ENCODE measurements around the gene ARID5B. TPM values are rescaled to one million over a fixed set of nuclear protein-coding genes. Genes with fewer than 3 reads are reported as not detected.

Gene ARID5B
- total RNA-seq, 1 experiment from 2014 or later = 0.04 TPM

DNA sequence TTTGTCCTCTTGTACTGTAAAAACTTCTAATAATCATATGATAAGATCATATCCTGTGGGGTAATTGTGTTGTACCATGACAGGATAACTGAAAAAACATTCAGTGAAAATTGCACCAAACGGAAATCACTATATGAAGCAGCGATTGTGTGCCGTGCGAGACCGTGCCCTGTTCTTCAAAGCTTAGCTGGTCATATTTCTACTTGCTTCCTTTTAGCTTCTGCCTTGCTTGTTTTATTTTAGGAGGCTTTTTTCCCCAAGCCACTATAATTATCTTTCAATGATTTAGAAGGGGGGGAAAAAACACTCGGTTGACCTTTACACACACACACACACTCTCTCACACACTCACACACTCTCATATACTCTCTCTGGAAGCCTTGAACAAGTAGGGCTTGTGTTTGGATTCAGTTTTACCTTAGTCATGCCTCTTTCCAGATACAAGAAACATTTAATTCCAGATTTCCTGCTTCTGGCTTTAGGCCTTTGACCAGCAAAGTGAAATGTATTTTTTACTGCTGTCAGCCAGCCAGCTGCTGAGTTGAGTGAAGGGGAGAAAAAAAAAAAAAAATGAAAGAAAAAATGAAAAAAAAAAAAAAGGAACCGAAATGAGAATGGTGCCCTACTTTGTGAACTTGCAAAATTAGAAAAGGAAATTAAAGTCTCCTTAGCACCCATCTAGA lies 181.4 kb downstream of the ARID5B start:
- Histone ChIP-seq H3T11ph (ENCODE audit: low read length) (no peak overlapping the region), H4K20me1 (ENCODE audit: control insufficient read depth, insufficient read depth, insufficient read length) (no peaks in the 10 kb centered on the region), H3K4me2 (ENCODE audit: insufficient read depth, insufficient read length, low read length) (no peak overlapping the region), H3K27me3 (ENCODE audit: insufficient read depth, low read length) (no peaks in the 10 kb centered on the region), H3K79me1 (ENCODE audit: insufficient read depth, low read depth, low read length, poor library complexity, severe bottlenecking) (no peaks in the 10 kb centered on the region), H3K4ac (ENCODE audit: low read depth, low read length) (no peak overlapping the region), H4K5ac (ENCODE audit: insufficient read length, low read depth, low read length) (no peak overlapping the region), H3K23ac (ENCODE audit: insufficient read length, low read depth, low read length) (no peak overlapping the region), H2BK120ac (ENCODE audit: low read depth, low read length, poor library complexity, severe bottlenecking) (no peak overlapping the region), H3K9me3 (ENCODE audit: control insufficient read depth, low read depth, low read length) (no peaks in the 10 kb centered on the region), H3K9ac (ENCODE audit: extremely low read depth, insufficient read length, low read length) (no peak overlapping the region), H3K18ac (ENCODE audit: insufficient read length, low read depth, low read length) (no peak overlapping the region), H2BK5ac (ENCODE audit: insufficient read length, low read length) (no peak overlapping the region), H3K4me1 (ENCODE audit: insufficient read depth, low read length) (no peaks in the 10 kb centered on the region), H4K91ac (ENCODE audit: insufficient read length, low read depth, low read length) (no peak overlapping the region), H3K79me2 (ENCODE audit: insufficient read depth, low read length) (no peaks in the 10 kb centered on the region), H4K8ac (replicated peaks; ENCODE audit: insufficient read length, low read depth, low read length) (no peak overlapping the region), H3K27ac (ENCODE audit: insufficient read length, low read depth, low read length) (no peak overlapping the region), H2AFZ (ENCODE audit: low read length) (no peak overlapping the region), H2BK15ac (ENCODE audit: low read depth, low read length) (no peak overlapping the region), H2AK5ac (ENCODE audit: insufficient read length, low read length) (no peak overlapping the region), H2BK20ac (ENCODE audit: low read depth, low read length, poor library complexity, severe bottlenecking) (no peak overlapping the region), H3K56ac (ENCODE audit: insufficient read length, low read depth, low read length) (no peak overlapping the region), H3K14ac (ENCODE audit: insufficient read depth, low read length) (no peak overlapping the region), H2BK12ac (ENCODE audit: insufficient read length, low read depth, low read length) (no peak overlapping the region), H3K23me2 (ENCODE audit: insufficient read length, low read depth, low read length, poor library complexity, severe bottlenecking) (no peaks in the 10 kb centered on the region)
- WGBS (ENCODE audit: extremely low coverage, insufficient read length, low lambda C conversion rate) = no CpG with 5 or more reads among the region's 7 CpGs
- Mint-ChIP-seq H3K27me3 (ENCODE audit: low read depth) (no peaks in the 10 kb centered on the region), H3K36me3 (ENCODE audit: insufficient read depth in 1 of 3, low read depth in 3 of 3) (no peaks in the 10 kb centered on the region), H3K27ac (no peak overlapping the region; a peak in 1 of 7 replicates), H3K9me3 (no peaks in the 10 kb centered on the region), H3K4me3 (no peak overlapping the region), H3K4me1 (no peaks in the 10 kb centered on the region)
- no peak for TF ChIP-seq CTCF (conservative IDR thresholded peaks at IDR 0.05)
- DNase-seq = no peak
